ENCODE measurements around the gene DHRS12.

DHRS12 gene

DNA sequence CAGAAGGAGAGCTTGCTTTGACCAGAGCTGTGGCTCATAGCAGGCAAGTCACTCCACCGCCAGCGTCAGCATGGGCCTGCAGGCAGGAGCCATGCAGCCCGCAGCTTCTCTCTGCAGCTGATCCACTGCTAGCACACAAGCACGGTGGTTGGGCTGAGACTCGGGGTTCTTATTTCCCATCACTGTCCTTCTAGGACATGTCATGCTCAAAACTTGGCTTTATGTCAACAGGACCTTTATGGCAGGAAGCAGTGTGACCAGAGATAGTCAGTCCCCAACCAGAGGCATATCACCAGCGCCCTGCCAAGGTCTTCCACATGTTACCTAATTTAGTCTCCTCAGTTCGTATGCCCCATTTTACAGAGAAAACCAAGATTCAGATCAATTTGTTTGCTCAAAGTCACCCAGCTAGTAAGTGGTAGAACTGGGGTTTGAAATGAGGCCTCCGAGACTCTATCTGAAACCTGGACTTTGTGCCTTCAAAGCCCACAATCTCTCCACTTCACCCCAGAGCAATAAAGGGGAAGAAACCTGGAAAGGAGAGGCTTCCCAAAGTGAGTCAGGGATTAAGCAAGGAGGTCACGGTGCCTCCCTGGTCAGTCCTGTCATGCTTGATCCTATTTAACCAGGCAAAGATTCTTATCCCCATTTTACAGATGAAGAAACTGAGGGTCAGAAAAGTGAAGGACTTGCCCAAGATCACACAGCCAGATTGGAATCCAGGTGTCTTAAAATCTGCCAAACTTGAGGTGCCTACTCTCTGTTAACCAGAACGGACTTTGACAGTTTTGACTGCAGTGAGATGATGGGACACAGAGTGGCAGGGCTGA lies 36.0 kb upstream of the DHRS12 start:
- Histone ChIP-seq H3K4me3 (ENCODE audit: low read depth, low read length, poor library complexity, severe bottlenecking) (no peak overlapping the region), H3K36me3 (ENCODE audit: insufficient read depth, low read length) (no peaks in the 10 kb centered on the region), H4K20me1 (ENCODE audit: insufficient read depth, low read length) (no peaks in the 10 kb centered on the region), H3K27me3 (ENCODE audit: insufficient read depth, low read length) (no peaks in the 10 kb centered on the region), H3K4me1 (ENCODE audit: insufficient read depth, low read length, severe bottlenecking) (peaks cover 3% of the 10 kb centered on the region), H3K27ac (ENCODE audit: low read depth, low read length, poor library complexity, severe bottlenecking) (no peak overlapping the region), H3K9me2 (ENCODE audit: low read depth, low read length) (no peaks in the 10 kb centered on the region), H3K4me2 (ENCODE audit: low read length) (no peak overlapping the region), H2AFZ (ENCODE audit: low read length) (no peak overlapping the region), H3K9me3 (ENCODE audit: low read length) (no peaks in the 10 kb centered on the region), H3F3A (ENCODE audit: insufficient read depth, low read length) (no peaks in the 10 kb centered on the region), H3K79me2 (ENCODE audit: insufficient read depth, low read length) (no peaks in the 10 kb centered on the region), H3K9ac (ENCODE audit: low read length) (no peak overlapping the region)
- TF ChIP-seq EZH2 (IDR thresholded peaks at IDR 0.05; ENCODE audit: borderline replicate concordance, low read length) (no peak), CTCF (IDR thresholded peaks at IDR 0.05; ENCODE audit: low read length) (no peak)

- no peaks in the 10 kb centered on the region for H4K20me1 ChIP-seq (ENCODE audit: insufficient read depth, low read length)
- H3K27me3 ChIP-seq (ENCODE audit: insufficient read depth, low read length): no peaks in the 10 kb centered on the region
- no peaks in the 10 kb centered on the region for H3K9me3 ChIP-seq (ENCODE audit: low read length)
- H3K27ac ChIP-seq (ENCODE audit: low read depth, low read length, poor library complexity, severe bottlenecking): no peak overlapping the region
- no peaks in the 10 kb centered on the region for H3F3A ChIP-seq (ENCODE audit: insufficient read depth, low read length)
- H3K9me2 ChIP-seq (ENCODE audit: low read depth, low read length): no peaks in the 10 kb centered on the region
- no peak overlapping the region for H3K4me2 ChIP-seq (ENCODE audit: low read length)
- no peak overlapping the region for H3K4me3 ChIP-seq (ENCODE audit: low read depth, low read length, poor library complexity, severe bottlenecking)
- H3K9ac ChIP-seq (ENCODE audit: low read length): no peak overlapping the region
- no peaks in the 10 kb centered on the region for H3K79me2 ChIP-seq (ENCODE audit: insufficient read depth, low read length)
- H3K4me1 ChIP-seq (ENCODE audit: insufficient read depth, low read length, severe bottlenecking): peaks cover under 1% of the 10 kb centered on the region
- TF ChIP-seq CTCF (IDR thresholded peaks at IDR 0.05; ENCODE audit: low read length) (no peak), EZH2 (IDR thresholded peaks at IDR 0.05; ENCODE audit: borderline replicate concordance, low read length) (no peak)
- H2AFZ ChIP-seq (ENCODE audit: low read length): no peak overlapping the region
- no peaks in the 10 kb centered on the region for H3K36me3 ChIP-seq (ENCODE audit: insufficient read depth, low read length)
These were observed 34.4 kb upstream of the DHRS12 start for GRCh38 chr13:51838240-51838846.

DNA sequence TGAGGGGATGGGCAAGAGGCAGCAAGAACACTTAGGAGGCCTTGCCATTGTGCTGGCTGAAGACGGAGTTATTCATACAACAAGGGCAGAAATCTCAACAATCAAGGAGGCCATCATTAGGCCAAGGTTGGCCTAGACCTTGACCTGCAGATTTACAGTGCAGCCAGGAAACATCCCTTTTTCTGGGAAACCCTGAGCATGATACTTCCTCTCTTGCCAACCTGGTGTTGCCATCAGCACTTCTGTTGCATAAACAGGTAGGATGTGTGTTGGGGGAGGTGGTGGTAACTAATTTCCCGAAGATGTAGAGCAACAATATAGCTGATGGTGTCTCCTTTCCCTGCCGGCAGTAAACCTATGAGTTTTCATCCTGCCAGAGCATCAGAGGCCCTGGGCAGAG lies 33.1 kb upstream of the DHRS12 start:
- Histone ChIP-seq H2AFZ (ENCODE audit: low read length) (no peak overlapping the region), H3K4me3 (ENCODE audit: low read depth, low read length, poor library complexity, severe bottlenecking) (no peak overlapping the region), H3F3A (ENCODE audit: insufficient read depth, low read length) (no peaks in the 10 kb centered on the region), H3K9me2 (ENCODE audit: low read depth, low read length) (no peaks in the 10 kb centered on the region), H4K20me1 (ENCODE audit: insufficient read depth, low read length) (no peaks in the 10 kb centered on the region), H3K27me3 (ENCODE audit: insufficient read depth, low read length) (no peaks in the 10 kb centered on the region), H3K9me3 (ENCODE audit: low read length) (no peaks in the 10 kb centered on the region), H3K4me1 (ENCODE audit: insufficient read depth, low read length, severe bottlenecking) (peaks cover 13% of the 10 kb centered on the region), H3K27ac (ENCODE audit: low read depth, low read length, poor library complexity, severe bottlenecking) (no peak overlapping the region), H3K9ac (ENCODE audit: low read length) (no peak overlapping the region), H3K36me3 (ENCODE audit: insufficient read depth, low read length) (no peaks in the 10 kb centered on the region), H3K79me2 (ENCODE audit: insufficient read depth, low read length) (no peaks in the 10 kb centered on the region), H3K4me2 (ENCODE audit: low read length) (no peak overlapping the region)
- TF ChIP-seq EZH2 (IDR thresholded peaks at IDR 0.05; ENCODE audit: borderline replicate concordance, low read length) (no peak), CTCF (IDR thresholded peaks at IDR 0.05; ENCODE audit: low read length) (no peak)

All from OCI-LY1 (cell line).